Measurements from ENCODE around the gene ZHX3.

Gene ZHX3

GRCh38 chr20:41170386-41171105 lies 147.0 kb downstream of the ZHX3 start:
- DNase-seq (ENCODE audit: low read depth): no peak

- no peak for DNase-seq (ENCODE audit: low read depth)
Observed at GRCh38 chr20:41169791-41170351, 147.7 kb downstream of the ZHX3 start.

DNA sequence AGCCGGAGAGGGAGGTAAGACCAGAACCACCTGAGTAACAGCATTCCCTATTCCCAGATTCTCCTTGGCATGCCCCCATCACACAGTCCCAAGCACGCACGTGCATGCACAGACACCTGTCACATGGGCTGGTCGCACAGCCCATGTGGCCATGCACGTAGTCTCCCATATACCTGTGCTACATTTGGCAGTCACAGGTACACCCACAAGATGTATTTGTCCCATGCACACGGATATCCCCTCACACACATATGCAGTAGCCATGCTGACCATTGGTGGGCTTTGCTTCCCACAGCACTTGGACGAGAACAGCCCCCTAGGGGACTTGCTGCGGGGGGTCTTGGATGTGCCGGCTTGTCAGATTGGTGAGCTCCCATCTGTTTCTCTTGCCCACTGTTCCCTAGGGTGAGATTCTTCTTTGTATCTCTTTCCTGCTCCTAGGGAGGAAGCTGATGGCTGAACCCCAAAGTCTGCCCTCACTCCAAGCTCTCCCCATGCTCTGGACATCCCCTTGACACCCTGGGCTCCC lies 148.3 kb downstream of the ZHX3 start:
- DNase-seq (ENCODE audit: low read depth): no peak

DNA sequence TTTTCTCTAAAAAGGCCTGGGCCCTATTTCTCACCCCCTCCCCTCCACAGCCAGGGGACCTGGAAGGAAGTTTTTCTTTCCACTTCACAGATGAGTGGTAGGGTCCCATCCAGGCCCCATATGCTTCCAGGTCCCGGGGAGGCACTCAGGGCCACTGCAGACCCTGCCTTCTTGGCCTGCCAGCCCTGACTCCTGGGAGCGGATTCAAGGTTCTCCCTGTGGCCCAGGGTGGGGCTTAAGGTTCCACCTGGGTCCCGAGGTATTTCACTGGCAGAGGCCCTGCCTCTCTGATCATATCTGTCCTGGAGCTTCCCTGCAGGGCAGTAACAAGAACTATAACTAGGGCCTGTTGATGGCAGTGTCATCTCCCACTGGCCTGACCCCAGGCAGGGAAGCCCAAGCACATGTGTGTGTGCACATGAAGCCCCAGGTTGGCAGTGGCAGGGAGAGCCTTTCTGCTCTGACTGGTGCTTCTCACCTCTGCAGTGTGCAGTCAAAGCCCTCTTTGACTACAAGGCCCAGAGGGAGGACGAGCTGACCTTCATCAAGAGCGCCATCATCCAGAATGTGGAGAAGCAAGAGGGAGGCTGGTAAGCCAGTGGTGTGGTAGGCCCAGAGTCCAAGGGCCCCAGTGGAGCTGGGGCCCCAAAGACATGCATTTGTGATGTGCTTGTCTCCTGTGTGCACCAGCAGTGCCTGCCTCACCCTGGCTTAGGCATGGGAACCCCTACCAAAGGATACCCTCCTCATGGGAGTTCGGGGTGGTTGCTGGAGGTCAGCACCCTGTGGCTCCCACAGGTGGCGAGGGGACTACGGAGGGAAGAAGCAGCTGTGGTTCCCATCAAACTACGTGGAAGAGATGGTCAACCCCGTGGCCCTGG lies 149.0 kb downstream of the ZHX3 start:
- DNase-seq (ENCODE audit: low read depth): no peak

GRCh38 chr20:41167481-41168253 lies 149.9 kb downstream of the ZHX3 start:
- DNase-seq (ENCODE audit: low read depth): no peak

DNA sequence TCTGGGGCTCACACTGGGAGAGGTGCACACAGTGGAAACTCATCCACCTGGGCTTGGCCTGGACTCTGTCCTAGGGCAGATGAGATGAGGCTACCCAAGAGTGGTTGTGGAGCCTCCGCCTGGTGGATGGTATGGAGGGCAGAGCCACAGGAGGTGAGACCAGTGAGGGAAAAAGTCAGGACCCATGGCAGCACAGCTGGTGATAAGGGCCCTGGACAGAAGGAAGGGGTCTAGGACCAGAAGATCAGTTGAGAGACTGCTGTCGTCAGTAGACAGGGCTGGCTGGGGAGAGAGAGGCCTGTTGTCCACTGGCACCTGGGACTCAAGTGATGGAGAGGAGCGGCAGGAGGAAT lies 150.4 kb downstream of the ZHX3 start:
- DNase-seq (ENCODE audit: low read depth): no peak

DNA sequence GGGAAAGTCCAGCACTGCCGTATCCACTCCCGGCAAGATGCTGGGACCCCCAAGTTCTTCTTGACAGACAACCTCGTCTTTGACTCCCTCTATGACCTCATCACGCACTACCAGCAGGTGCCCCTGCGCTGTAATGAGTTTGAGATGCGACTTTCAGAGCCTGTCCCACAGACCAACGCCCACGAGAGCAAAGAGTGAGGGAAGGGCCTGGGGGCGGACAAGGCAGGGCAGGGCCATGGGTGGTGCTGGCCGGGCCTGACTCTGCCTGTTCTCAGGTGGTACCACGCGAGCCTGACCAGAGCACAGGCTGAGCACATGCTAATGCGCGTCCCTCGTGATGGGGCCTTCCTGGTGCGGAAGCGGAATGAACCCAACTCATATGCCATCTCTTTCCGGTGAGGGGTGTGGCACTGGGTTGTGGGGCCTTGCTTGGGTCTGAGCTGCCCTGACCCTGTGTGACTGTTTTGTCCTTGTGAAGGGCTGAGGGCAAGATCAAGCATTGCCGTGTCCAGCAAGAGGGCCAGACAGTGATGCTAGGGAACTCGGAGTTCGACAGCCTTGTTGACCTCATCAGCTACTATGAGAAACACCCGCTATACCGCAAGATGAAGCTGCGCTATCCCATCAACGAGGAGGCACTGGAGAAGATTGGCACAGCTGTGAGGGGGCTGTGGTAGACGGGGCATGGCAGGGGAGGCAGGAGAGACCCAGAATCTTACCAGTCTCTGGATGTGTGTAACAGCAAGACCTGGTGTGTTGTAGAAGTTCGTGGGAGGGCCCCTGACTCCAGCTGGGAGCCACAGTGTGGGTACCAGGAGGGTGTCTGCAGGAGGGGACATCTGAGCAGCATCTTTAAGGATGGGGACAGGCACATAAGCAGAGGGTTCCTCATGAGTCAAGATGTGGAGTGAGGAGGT lies 151.1 kb downstream of the ZHX3 start:
- DNase-seq (ENCODE audit: low read depth): no peak

- DNase-seq (ENCODE audit: low read depth): no peak
Observed at GRCh38 chr20:41165001-41165882, 152.3 kb downstream of the ZHX3 start.

GRCh38 chr20:41163821-41164220 lies 153.7 kb downstream of the ZHX3 start:
- no peak for DNase-seq (ENCODE audit: low read depth)

- no peak for DNase-seq (ENCODE audit: low read depth)
Observed at GRCh38 chr20:41162396-41162795, 155.1 kb downstream of the ZHX3 start.

DNA sequence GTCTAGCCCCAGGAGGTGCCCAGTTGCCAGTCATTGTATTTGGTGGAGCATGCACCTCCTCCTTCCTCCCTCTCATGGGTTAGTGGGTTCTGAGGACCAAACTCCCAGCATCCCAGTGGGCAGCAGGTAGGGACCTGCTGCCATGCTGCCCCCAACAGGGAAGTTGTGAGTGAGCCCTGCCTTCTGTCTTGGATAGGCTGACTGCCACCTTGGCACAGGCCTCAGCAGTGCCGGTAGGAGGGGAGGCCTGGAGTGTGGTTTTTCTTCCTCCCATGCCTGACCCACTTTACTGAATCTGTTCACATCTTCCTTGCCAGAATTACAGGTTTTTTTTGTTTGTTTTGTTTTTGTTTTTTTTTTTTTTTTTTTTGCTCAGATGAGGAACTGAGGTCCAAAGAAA lies 155.6 kb downstream of the ZHX3 start:
- DNase-seq (ENCODE audit: low read depth): no peak

DNA sequence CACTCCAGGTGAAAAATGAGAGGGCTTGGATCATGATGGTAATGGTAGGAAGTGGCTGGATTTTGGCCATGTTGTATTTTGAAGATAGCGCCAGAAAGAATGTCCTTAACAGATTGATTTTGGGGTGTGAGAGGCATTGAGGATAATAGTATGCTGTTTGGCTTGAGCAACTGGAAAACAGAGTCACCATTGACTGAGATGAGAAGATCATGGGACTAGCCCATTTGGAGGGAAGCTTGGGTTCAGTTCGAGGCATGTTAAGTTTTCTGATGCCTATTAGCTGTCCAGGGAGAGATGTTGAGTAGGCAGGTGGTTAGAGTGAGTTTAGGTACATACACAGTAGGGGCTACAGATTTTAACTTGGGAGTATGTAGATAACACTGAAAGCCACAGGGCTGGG lies 156.8 kb downstream of the ZHX3 start:
- DNase-seq (ENCODE audit: low read depth): no peak

DNA sequence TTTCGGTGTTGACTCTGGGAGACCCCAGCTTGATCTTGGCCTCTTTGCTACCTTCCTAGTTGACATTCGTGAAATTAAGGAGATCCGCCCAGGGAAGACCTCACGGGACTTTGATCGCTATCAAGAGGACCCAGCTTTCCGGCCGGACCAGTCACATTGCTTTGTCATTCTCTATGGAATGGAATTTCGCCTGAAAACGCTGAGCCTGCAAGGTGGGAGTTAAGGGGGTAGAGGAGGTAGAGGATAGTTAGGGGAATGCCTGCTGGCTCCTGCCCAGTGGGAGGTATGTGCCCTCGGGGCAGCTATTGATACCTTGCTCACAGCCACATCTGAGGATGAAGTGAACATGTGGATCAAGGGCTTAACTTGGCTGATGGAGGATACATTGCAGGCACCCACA lies 158.0 kb downstream of the ZHX3 start:
- no peak for DNase-seq (ENCODE audit: low read depth)

GRCh38 chr20:41158082-41158625 lies 159.4 kb downstream of the ZHX3 start:
- no peak for DNase-seq (ENCODE audit: low read depth)

GRCh38 chr20:41155261-41155660 lies 162.3 kb downstream of the ZHX3 start:
- DNase-seq (ENCODE audit: low read depth): no peak

GRCh38 chr20:41154436-41155176 lies 162.9 kb downstream of the ZHX3 start:
- no peak for DNase-seq (ENCODE audit: low read depth)

- DNase-seq (ENCODE audit: low read depth): no peak
Observed at GRCh38 chr20:41152108-41152757, 165.3 kb downstream of the ZHX3 start.

DNA sequence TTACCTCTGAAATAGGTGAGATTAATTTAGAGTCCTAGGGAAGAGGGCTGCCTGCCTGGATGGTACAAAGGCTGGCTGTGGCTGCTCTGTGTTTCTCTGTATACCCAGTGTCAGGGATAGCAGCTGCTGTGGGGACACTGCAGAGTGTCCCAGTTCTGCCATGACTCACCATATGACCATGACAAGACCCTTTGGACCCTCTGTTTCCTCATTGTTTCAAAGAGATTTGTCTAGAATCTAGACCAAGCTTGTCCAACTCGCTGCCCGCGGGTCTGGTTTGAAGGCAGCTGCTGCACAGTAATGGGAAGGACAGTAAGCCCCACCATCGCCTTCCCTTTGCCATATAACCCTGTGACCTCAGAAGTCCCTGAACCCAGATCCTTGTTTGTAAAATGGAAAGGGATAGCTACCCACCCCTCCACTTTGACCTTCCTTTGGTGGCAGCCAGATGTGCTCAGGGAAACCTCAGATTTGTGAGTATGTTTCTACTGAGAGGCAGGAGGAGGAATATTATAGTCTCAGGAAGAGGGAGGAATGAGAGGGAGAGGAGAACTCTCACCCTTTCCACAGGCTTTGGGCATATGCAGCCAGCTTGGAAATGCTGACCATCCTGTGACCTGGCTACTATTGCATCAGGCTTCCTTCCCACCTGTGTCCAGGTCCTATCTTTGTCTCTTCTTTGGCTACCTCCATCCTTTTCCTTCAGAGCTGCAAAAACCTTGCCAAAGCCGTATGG lies 166.2 kb downstream of the ZHX3 start:
- no peak for DNase-seq (ENCODE audit: low read depth)

All from stimulated activated CD8-positive, alpha-beta memory T cell treated with anti-CD3 and anti-CD28 coated beads, Interleukin-12 subunit alpha, Interleukin-12 subunit beta, amount 100 ng/mL, for 1 hour (primary cell).